ENCODE data around the gene RNASEL. TPM values are rescaled to one million over a fixed set of nuclear protein-coding genes. Genes with fewer than 3 reads are reported as not detected.

The RNASEL gene
- total and polyA plus RNA-seq, 9 of the 15 experiments (the other 6 are each of a cell fraction or from before 2014, with no cell fraction given), result 4.3 to 11.1 (median 7.2) TPM

- TF ChIP-seq AFF1 (IDR thresholded peaks at IDR 0.05; ENCODE audit: low read depth in 1 of 2, partially characterized antibody in 2 of 2) (peak in 1 of 2 experiments; percentile 74), SIN3A (IDR thresholded peaks at IDR 0.05; ENCODE audit: borderline replicate concordance in 2 of 2, control insufficient read depth in 1 of 2, low read depth in 2 of 2, low read length in 2 of 2) (no peak), CBFB (CRISPR knock-in tag; IDR thresholded peaks at IDR 0.05) (no peak), SREBF2 (CRISPR knock-in tag; IDR thresholded peaks at IDR 0.05) (no peak), SIX5 (IDR thresholded peaks at IDR 0.05; ENCODE audit: borderline replicate concordance in 1 of 2, insufficient read depth in 1 of 2, low read depth in 1 of 2, low read length in 2 of 2) (no peak), NCOA6 (IDR thresholded peaks at IDR 0.05) (no peak), BRF2 (IDR thresholded peaks at IDR 0.05; ENCODE audit: borderline replicate concordance, insufficient read depth, insufficient read length) (no peak), HMGXB4 (CRISPR knock-in tag; IDR thresholded peaks at IDR 0.05) (no peak), GABPB2 (CRISPR knock-in tag; conservative IDR thresholded peaks at IDR 0.05) (no peak), KDM5B (IDR thresholded peaks at IDR 0.05; ENCODE audit: insufficient replicate concordance, low read depth, low read length) (peak; percentile 49), KDM1A (IDR thresholded peaks at IDR 0.05) (no peak), SIN3B (IDR thresholded peaks at IDR 0.05; ENCODE audit: low read depth) (no peak)
Measured at GRCh38 chr1:182588500-182589396, at the start of gene RNASEL (continued).

Measured in K562 (cell line).